Stomach (tissue), 9 donors: Measurements from ENCODE around the gene RCE1. TPM values are rescaled to one million over a fixed set of nuclear protein-coding genes. Genes with fewer than 3 reads are reported as not detected.
"Not testable (repeated sequence)": the region's sequence is repeated elsewhere in the genome, so short reads cannot be mapped to it uniquely, and the experiment has no call there.

Source experiments
- DNase-seq, 2 donors: peaks; one replicate each; pipeline versions ENCODE4 v3.0.0 to v3.0.0-alpha.2; 2013 to 2019
- H3K27ac ChIP-seq, 5 donors: fragments of 200-600 bp in 4 of 5; sonication (generic) in 4 of 5; one replicate each; pipeline ENCODE4 v1.5.1; 2013 to 2019; ENCODE audit warnings: mild to moderate bottlenecking in 1 of 5, moderate library complexity in 1 of 5
- H3K27me3 ChIP-seq, 3 donors: fragments of 200-600 bp; sonication (generic); one replicate each; pipeline ENCODE4 v1.5.1; 2017 to 2019; ENCODE audit warnings: mixed run types in 1 of 3
- H3K36me3 ChIP-seq, 4 donors: fragments of 200-600 bp; sonication (generic); 1 replicate in 3 of 4; 2 replicates in 1 of 4; pipeline ENCODE4 v1.5.1; 2016 to 2019
- H3K4me1 ChIP-seq, 4 donors: fragments of 200-600 bp; sonication (generic); one replicate each; pipeline ENCODE4 v1.5.1; 2016 to 2019
- H3K4me3 ChIP-seq, 4 donors: fragments of 200-600 bp; sonication (generic) in 3 of 4; one replicate each; pipeline ENCODE4 v1.5.1; 2016 to 2019; ENCODE audit warnings: mild to moderate bottlenecking in 1 of 4
- H3K9me3 ChIP-seq, 4 donors: fragments of 200-600 bp; sonication (generic); one replicate each; pipeline ENCODE4 v1.5.1; 2016 to 2019
- EP300 ChIP-seq: sonication (generic); formaldehyde crosslinking; IDR thresholded peaks from one replicate; pipeline ENCODE4 v1.6.1; 2017; ENCODE audit warnings: antibody characterized with exemption
- POLR2A ChIP-seq, 4 donors: fragments of 450-650 bp; IDR thresholded peaks; one replicate each; pipeline ENCODE4 v1.6.1; 2016; ENCODE audit warnings: antibody characterized with exemption in 4 of 4, control low read depth in 2 of 4, mild to moderate bottlenecking in 1 of 4, moderate library complexity in 1 of 4
- POLR2AphosphoS5 ChIP-seq, 3 donors: sonication (generic); formaldehyde crosslinking; IDR thresholded peaks; one replicate each; pipeline ENCODE4 v1.6.1; 2016; ENCODE audit warnings: antibody characterized with exemption in 3 of 3
- WGBS, 5 donors: extraction: QIAGEN DNeasy Blood & Tissue Kit in 3 of 5; methylation state at CpG; one replicate each; pipeline versions ENCODE4 v1.1.5 to v1.1.7; 2013 to 2018; 5-methylcytosine and 5-hydroxymethylcytosine counted together
- intact Hi-C: fragments of 100-400 bp; cut with DNase I; formaldehyde crosslinking; loops from one replicate; pipeline ENCODE4 v1.15.1; 2023; ENCODE audit warnings: low total_unique reads
- polyA plus RNA-seq, 3 donors: library from polyadenylated mRNA; stranded (reverse); fragments of 200-250 nt; gene quantifications; one replicate each; pipeline ENCODE4 v1.2.3, GENCODE V29; 2013
- total RNA-seq, 5 donors: library from RNA; depleted of rRNA; stranded (reverse); fragments of >200 nt; gene quantifications; one replicate each; pipeline versions ENCODE4 v1.1.0 to v1.2.3, GENCODE V29; 2014 to 2016
- TF ChIP-seq, protein P1 (sequence below), 7 experiments: fragments of 450-650 bp in 4 of 7; fragments of 200-600 bp in 3 of 7; sonication (generic) in 3 of 7; IDR thresholded peaks; one replicate each; pipeline ENCODE4 v1.5.1; 2016 to 2019; ENCODE audit warnings: antibody characterized with exemption in 7 of 7, control low read depth in 2 of 7, mild to moderate bottlenecking in 1 of 7
- donor health status: healthy with polysubstance abuse.
- donor health status: Bipolar disorder and iron deficiency.
- donor health status: healthy.

Gene RCE1
- total and polyA plus RNA-seq, 8 donors: 0.58 to 124 (median 14.7) TPM

DNA sequence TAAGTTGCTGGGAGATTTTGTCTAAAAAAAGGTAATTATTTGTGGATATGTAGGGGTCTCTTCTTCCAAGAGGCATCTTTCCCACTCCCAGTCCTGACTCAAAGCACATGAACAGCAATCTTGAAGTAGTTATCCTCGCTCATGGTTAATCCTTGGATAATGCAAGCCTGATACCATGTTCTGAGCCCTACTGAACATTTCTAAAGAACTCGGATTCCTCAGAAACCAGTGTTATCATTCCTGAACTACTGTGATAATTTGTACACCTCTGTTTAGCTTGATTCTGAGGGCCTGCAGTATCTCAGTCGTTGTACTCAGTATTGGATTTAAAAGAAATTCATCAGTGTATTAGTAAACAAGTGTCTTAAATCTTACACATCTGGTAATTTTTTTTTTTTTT, 22.3 kb upstream of the RCE1 start:
- H3K4me1 ChIP-seq: peaks cover 0 to 9% (median 0%) of the 10 kb centered on the region in 4 donors
- H3K27me3 ChIP-seq: no peaks in the 10 kb centered on the region
- peaks cover 0 to 3% (median 0%) of the 10 kb centered on the region in 4 donors for H3K36me3 ChIP-seq
- no peak for DNase-seq
- intact Hi-C loops: no loop called here
- no peak for TF ChIP-seq POLR2A (IDR thresholded peaks at IDR 0.05)
- TF ChIP-seq, protein P1, sequence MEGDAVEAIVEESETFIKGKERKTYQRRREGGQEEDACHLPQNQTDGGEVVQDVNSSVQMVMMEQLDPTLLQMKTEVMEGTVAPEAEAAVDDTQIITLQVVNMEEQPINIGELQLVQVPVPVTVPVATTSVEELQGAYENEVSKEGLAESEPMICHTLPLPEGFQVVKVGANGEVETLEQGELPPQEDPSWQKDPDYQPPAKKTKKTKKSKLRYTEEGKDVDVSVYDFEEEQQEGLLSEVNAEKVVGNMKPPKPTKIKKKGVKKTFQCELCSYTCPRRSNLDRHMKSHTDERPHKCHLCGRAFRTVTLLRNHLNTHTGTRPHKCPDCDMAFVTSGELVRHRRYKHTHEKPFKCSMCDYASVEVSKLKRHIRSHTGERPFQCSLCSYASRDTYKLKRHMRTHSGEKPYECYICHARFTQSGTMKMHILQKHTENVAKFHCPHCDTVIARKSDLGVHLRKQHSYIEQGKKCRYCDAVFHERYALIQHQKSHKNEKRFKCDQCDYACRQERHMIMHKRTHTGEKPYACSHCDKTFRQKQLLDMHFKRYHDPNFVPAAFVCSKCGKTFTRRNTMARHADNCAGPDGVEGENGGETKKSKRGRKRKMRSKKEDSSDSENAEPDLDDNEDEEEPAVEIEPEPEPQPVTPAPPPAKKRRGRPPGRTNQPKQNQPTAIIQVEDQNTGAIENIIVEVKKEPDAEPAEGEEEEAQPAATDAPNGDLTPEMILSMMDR (IDR thresholded peaks at IDR 0.05): no peak
- no peak for TF ChIP-seq POLR2AphosphoS5 (IDR thresholded peaks at IDR 0.05)
- TF ChIP-seq EP300: no peak
- H3K27ac ChIP-seq: no peak overlapping the region
- no peak overlapping the region for H3K4me3 ChIP-seq
- no peaks in the 10 kb centered on the region for H3K9me3 ChIP-seq
- 65 to 82% (median 80%) methylated on average over 3 of the region's 3 CpGs for WGBS, 5 donors

DNA sequence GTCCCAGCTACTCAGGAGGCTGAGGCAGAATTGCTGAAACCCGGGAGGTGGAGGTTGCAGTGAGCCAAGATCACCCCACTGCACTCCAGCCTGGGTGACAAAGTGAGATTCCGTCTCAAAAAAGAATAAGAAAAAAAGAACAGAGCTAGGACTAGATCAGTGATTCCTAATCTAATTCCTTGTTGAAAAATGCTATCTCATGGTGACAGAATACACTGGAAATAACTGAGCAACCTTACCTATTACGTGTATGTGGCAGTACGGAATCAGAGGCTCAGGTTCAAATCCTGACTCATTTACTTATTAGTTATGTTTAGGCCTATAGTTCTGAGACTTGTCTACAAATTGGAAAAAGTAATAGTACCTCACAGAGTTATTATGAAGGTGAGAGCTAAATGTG, 19.5 kb upstream of the RCE1 start:
- Histone ChIP-seq H3K9me3 (no peaks in the 10 kb centered on the region), H3K27me3 (no peaks in the 10 kb centered on the region), H3K4me3 (no peak overlapping the region), H3K27ac (no peak overlapping the region), H3K4me1 (no peaks in the 10 kb centered on the region), H3K36me3 (peaks cover 0 to 5% (median 1%) of the 10 kb centered on the region in 4 donors)
- WGBS, 5 donors: 94 to 100% (median 96%) methylated on average over 4 of the region's 4 CpGs
- TF ChIP-seq POLR2AphosphoS5 (IDR thresholded peaks at IDR 0.05): no peak
- no peak for TF ChIP-seq POLR2A (IDR thresholded peaks at IDR 0.05)
- TF ChIP-seq, protein P1 (IDR thresholded peaks at IDR 0.05): no peak
- TF ChIP-seq EP300: no peak
- intact Hi-C loops: no loop called here
- no peak for DNase-seq

DNA sequence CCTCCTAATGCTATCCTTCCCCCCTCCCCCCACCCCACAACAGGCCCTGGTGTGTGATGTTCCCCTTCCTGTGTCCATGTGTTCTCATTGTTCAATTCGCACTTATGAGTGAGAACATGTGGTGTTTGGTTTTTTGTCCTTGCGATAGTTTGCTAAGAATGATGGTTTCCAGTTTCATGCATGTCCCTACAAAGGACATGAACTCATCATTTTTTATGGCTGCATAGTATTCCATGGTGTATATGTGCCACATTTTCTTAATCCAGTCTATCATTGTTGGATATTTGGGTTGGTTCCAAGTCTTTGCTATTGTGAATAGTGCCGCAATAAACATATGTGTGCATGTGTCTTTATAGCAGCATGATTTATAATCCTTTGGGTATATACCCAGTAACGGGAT, 18.7 kb upstream of the RCE1 start:
- H3K27me3 ChIP-seq, intact Hi-C loops, H3K4me3 ChIP-seq, H3K36me3 ChIP-seq, H3K4me1 ChIP-seq, H3K27ac ChIP-seq, H3K9me3 ChIP-seq, DNase-seq: not testable (repeated sequence)
- WGBS, 5 donors: 98 to 100% (median 99%) methylated on average over 3 to 4 of the region's 4 CpGs

DNA sequence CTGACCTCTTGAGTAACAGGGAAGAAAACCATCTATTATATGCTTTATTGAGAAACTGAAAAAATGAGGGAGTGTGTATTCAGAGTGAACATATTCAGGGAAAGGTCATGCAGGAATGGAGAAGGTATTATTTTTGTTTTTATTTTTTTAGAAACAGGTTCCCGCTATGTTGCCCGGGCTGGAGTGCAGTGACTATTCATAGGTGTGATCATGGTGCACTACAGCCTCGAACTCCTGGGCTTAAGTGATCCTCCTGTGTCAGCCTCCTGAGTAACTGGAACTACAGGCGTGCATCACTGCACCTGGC, 8.7 kb upstream of the RCE1 start:
- Histone ChIP-seq H3K27ac (no peak overlapping the region), H3K36me3 (peaks cover 0 to 17% (median 17%) of the 10 kb centered on the region in 4 donors), H3K27me3 (no peaks in the 10 kb centered on the region), H3K4me1 (peaks cover 0 to 10% (median 0%) of the 10 kb centered on the region in 4 donors), H3K4me3 (no peak overlapping the region), H3K9me3 (no peaks in the 10 kb centered on the region)
- TF ChIP-seq POLR2A (IDR thresholded peaks at IDR 0.05) (no peak), POLR2AphosphoS5 (IDR thresholded peaks at IDR 0.05) (no peak), EP300 (no peak)
- TF ChIP-seq, protein P1 (IDR thresholded peaks at IDR 0.05): no peak
- WGBS, 5 donors: 49 to 59% (median 55%) methylated on average over 4 of the region's 4 CpGs
- intact Hi-C loops: no loop called here
- DNase-seq: no peak

DNA sequence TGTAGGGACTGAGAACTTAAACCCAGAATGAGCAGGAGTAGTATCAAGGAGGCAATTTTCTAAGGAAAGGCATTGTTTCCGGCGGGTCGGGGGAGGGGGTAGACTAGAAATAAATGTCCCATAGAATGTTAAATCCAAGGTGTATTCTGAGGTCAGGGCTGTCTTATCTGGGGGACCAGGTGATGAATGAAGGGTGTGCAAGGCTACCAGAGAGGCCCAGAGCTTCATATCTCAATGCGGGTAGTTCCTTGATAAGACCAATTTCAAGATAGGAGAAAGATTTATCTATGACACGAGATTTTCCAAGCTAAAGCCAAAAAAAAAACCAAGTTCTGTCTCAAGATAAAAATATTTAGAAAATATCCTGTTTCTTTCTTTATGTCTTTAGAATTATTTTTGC, 8.3 kb upstream of the RCE1 start:
- intact Hi-C loops: no loop called here
- Histone ChIP-seq H3K9me3 (no peaks in the 10 kb centered on the region), H3K36me3 (peaks cover 0 to 22% (median 21%) of the 10 kb centered on the region in 4 donors), H3K4me3 (no peak overlapping the region), H3K27me3 (no peaks in the 10 kb centered on the region), H3K4me1 (peaks cover 0 to 15% (median 1%) of the 10 kb centered on the region in 4 donors), H3K27ac (no peak overlapping the region)
- 53 to 67% (median 58%) methylated on average over 5 of the region's 5 CpGs for WGBS, 5 donors
- no peak for DNase-seq
- TF ChIP-seq, protein P1 (IDR thresholded peaks at IDR 0.05): no peak
- TF ChIP-seq POLR2A (IDR thresholded peaks at IDR 0.05): no peak
- TF ChIP-seq EP300: no peak
- TF ChIP-seq POLR2AphosphoS5 (IDR thresholded peaks at IDR 0.05): no peak
